ENCODE data around the gene RPL39L.
A peak's percentile ranks its signal among the peaks of the same experiment; 100 is the strongest.
"Not testable (repeated sequence)": the region's sequence is repeated elsewhere in the genome, so short reads cannot be mapped to it uniquely, and the experiment has no call there.

The RPL39L gene

GRCh38 chr3:187139126-187139894 is at the start of gene RPL39L:
RPL39L (minus strand) TSS chr3:187139496; CDS start chr3:187121300, 18,196 bp downstream.
- DNase-seq: peak; percentile 89

- no peak for DNase-seq
Measured at GRCh38 chr3:187188931-187189330, 49.6 kb upstream of the RPL39L start.

GRCh38 chr3:187186801-187187421 is 47.6 kb upstream of the RPL39L start:
- DNase-seq: no peak

- DNase-seq: no peak
Measured at GRCh38 chr3:187186375-187186774, 47.1 kb upstream of the RPL39L start.

- no peak for DNase-seq
Measured at GRCh38 chr3:187185759-187186158, 46.5 kb upstream of the RPL39L start.

- DNase-seq: no peak
Measured at GRCh38 chr3:187183903-187184302, 44.6 kb upstream of the RPL39L start.

- DNase-seq: no peak
Measured at GRCh38 chr3:187183210-187183862, 44.0 kb upstream of the RPL39L start.

GRCh38 chr3:187181454-187182170 is 42.3 kb upstream of the RPL39L start:
- DNase-seq: no peak

GRCh38 chr3:187172929-187173328 is 33.6 kb upstream of the RPL39L start:
- DNase-seq: no peak

- DNase-seq: not testable (repeated sequence)
Measured at GRCh38 chr3:187170911-187171310, 31.6 kb upstream of the RPL39L start.

- DNase-seq: no peak
Measured at GRCh38 chr3:187169231-187169960, 30.1 kb upstream of the RPL39L start.

- no peak for DNase-seq
Measured at GRCh38 chr3:187167777-187168176, 28.5 kb upstream of the RPL39L start.

GRCh38 chr3:187166750-187167149 is 27.5 kb upstream of the RPL39L start:
- no peak for DNase-seq

GRCh38 chr3:187165144-187165543 is 25.8 kb upstream of the RPL39L start:
- peak; percentile 3 for DNase-seq

- no peak for DNase-seq
Measured at GRCh38 chr3:187162265-187162953, 23.1 kb upstream of the RPL39L start.

- DNase-seq: no peak
Measured at GRCh38 chr3:187161556-187161955, 22.3 kb upstream of the RPL39L start.

GRCh38 chr3:187150599-187150998 is 11.3 kb upstream of the RPL39L start:
- peak; percentile 46 for DNase-seq

GRCh38 chr3:187150186-187150585 is 10.9 kb upstream of the RPL39L start:
- DNase-seq: no peak

- DNase-seq: no peak
Measured at GRCh38 chr3:187146389-187146788, 7.1 kb upstream of the RPL39L start.

- no peak for DNase-seq
Measured at GRCh38 chr3:187145149-187145895, 6.0 kb upstream of the RPL39L start.

GRCh38 chr3:187139895-187140253 is 578 bp upstream of the RPL39L start:
- DNase-seq: no peak
